GM23338 (cell line): ENCODE measurements around the gene BTLA. TPM values are rescaled to one million over a fixed set of nuclear protein-coding genes. Genes with fewer than 3 reads are reported as not detected.

Experiments
- ATAC-seq: fragments of 200-7000 bp; cut with Tn5 transposase; 3 replicates; pipeline ENCODE4 v1.9.1; 2020
- DNase-seq: peaks from one replicate; pipeline ENCODE4 v3.0.0-alpha.2; 2015; ENCODE audit warnings: low spot score
- H2AFZ ChIP-seq: fragments of 200-600 bp; sonication (generic); 2 replicates; pipeline ENCODE4 v1.8.0; 2016; ENCODE audit warnings: antibody characterized with exemption, mild to moderate bottlenecking, moderate library complexity
- H3F3A ChIP-seq: fragments of 200-600 bp; sonication (generic); replicated peaks from 2 replicates; pipeline ENCODE4 v1.8.0; 2017; ENCODE audit warnings: antibody characterized with exemption, mixed run types, low read depth
- H3K27ac ChIP-seq: fragments of 200-600 bp; sonication (generic); 2 replicates; pipeline ENCODE4 v1.6.1; 2016; ENCODE audit warnings: low read depth
- H3K27me3 ChIP-seq: fragments of 200-600 bp; sonication (generic); 2 replicates; pipeline ENCODE4 v1.8.0; 2016; ENCODE audit warnings: mild to moderate bottlenecking, mixed run types, moderate library complexity; ENCODE audit not compliant: insufficient read depth
- H3K36me3 ChIP-seq: fragments of 200-600 bp; sonication (generic); 2 replicates; pipeline ENCODE4 v1.8.0; 2016; ENCODE audit warnings: mild to moderate bottlenecking; ENCODE audit not compliant: insufficient read depth
- H3K4me1 ChIP-seq: fragments of 200-600 bp; sonication (generic); 2 replicates; pipeline ENCODE4 v1.8.0; 2016; ENCODE audit warnings: mild to moderate bottlenecking, moderate library complexity; ENCODE audit not compliant: insufficient read depth
- H3K4me2 ChIP-seq: fragments of 200-600 bp; sonication (generic); 2 replicates; pipeline ENCODE4 v1.7.1; 2017; ENCODE audit warnings: mixed run types
- H3K4me3 ChIP-seq: fragments of 200-600 bp; sonication (generic); 2 replicates; pipeline ENCODE4 v1.6.1; 2016; ENCODE audit warnings: mixed run types
- H3K79me2 ChIP-seq: fragments of 200-600 bp; sonication (generic); replicated peaks from 2 replicates; pipeline ENCODE4 v1.8.0; 2017; ENCODE audit warnings: mild to moderate bottlenecking; ENCODE audit not compliant: insufficient read depth
- H3K9me2 ChIP-seq: fragments of 200-600 bp; sonication (generic); 2 replicates; pipeline ENCODE4 v1.8.0; 2017; ENCODE audit not compliant: insufficient read depth
- H4K20me1 ChIP-seq: fragments of 200-600 bp; sonication (generic); replicated peaks from 2 replicates; pipeline ENCODE4 v1.8.0; 2017; ENCODE audit warnings: mild to moderate bottlenecking; ENCODE audit not compliant: insufficient read depth
- H3K27ac Mint-ChIP-seq: 2 replicates; pipeline ENCODE4 v1.8.0; 2020; ENCODE audit warnings: inconsistent platforms, mild to moderate bottlenecking, moderate library complexity, mixed read lengths
- H3K27me3 Mint-ChIP-seq: 3 replicates; pipeline ENCODE4 v1.8.0; 2022; ENCODE audit warnings: low read depth, mild to moderate bottlenecking, moderate library complexity, mixed read lengths, inconsistent platforms; ENCODE audit not compliant: insufficient read depth, poor library complexity
- H3K36me3 Mint-ChIP-seq: 3 replicates; pipeline ENCODE4 v1.8.0; 2021; ENCODE audit warnings: low read depth, mild to moderate bottlenecking, inconsistent platforms, moderate library complexity, mixed read lengths
- H3K4me1 Mint-ChIP-seq: 3 replicates; pipeline ENCODE4 v1.8.0; 2020; ENCODE audit warnings: mild to moderate bottlenecking, inconsistent platforms, mixed read lengths
- H3K4me3 Mint-ChIP-seq: 3 replicates; pipeline ENCODE4 v1.8.0; 2021; ENCODE audit warnings: moderate library complexity, mild to moderate bottlenecking, inconsistent platforms, mixed read lengths
- H3K9me3 Mint-ChIP-seq: 3 replicates; pipeline ENCODE4 v1.8.0; 2020; ENCODE audit warnings: moderate library complexity, mild to moderate bottlenecking, inconsistent platforms, mixed read lengths
- EZH2 ChIP-seq: fragments of 200-600 bp; sonication (generic); IDR thresholded peaks from one replicate; pipeline ENCODE4 v1.8.0; 2017; ENCODE audit warnings: antibody characterized with exemption, mild to moderate bottlenecking, low read depth; ENCODE audit not compliant: unreplicated experiment
- EZH2phosphoT487 ChIP-seq: fragments of 200-600 bp; sonication (generic); IDR thresholded peaks from one replicate; pipeline ENCODE4 v1.8.1; 2018; ENCODE audit warnings: antibody characterized with exemption; ENCODE audit not compliant: unreplicated experiment
- JUNB ChIP-seq: IDR thresholded peaks from one replicate; pipeline ENCODE4 v1.6.1; 2016; ENCODE audit warnings: antibody characterized with exemption; ENCODE audit not compliant: unreplicated experiment
- NANOG ChIP-seq: IDR thresholded peaks from 2 replicates; pipeline ENCODE4 v1.6.1; 2016; ENCODE audit warnings: antibody characterized with exemption, borderline replicate concordance
- REST ChIP-seq: IDR thresholded peaks from one replicate; pipeline ENCODE4 v1.6.1; 2018; ENCODE audit warnings: antibody characterized with exemption; ENCODE audit not compliant: unreplicated experiment
- STAT1 ChIP-seq: IDR thresholded peaks from one replicate; pipeline ENCODE4 v1.6.1; 2016; ENCODE audit warnings: antibody characterized with exemption; ENCODE audit not compliant: unreplicated experiment
- ZNF331 ChIP-seq: fragments of 250-450 bp; sonication (Bioruptor Pico); IDR thresholded peaks from 2 replicates; pipeline ENCODE4 v1.5.0; 2020; ENCODE audit warnings: low read depth, mild to moderate bottlenecking, moderate library complexity
- polyA plus RNA-seq: library from polyadenylated mRNA; unstranded; fragments of >200 nt; fragmentation: Nextera tagmentation; extraction: Ambion mirVana; gene quantifications from 2 replicates; pipeline ENCODE4 v1.2.1, GENCODE V29; 2016
- total RNA-seq: library from RNA; depleted of rRNA; stranded (reverse); fragments of >200 nt; shearing (Covaris generic); gene quantifications from 2 replicates; pipeline ENCODE4 v1.2.3, GENCODE V29; 2014
- TF ChIP-seq, protein P1 (sequence below), 2 experiments: fragments of 200-600 bp in 1 of 2; sonication (generic) in 1 of 2; conservative IDR thresholded peaks; 2 replicates each; pipeline versions ENCODE4 v1.5.1 to v1.6.1; 2016 to 2017; ENCODE audit warnings: antibody characterized with exemption in 2 of 2, low read depth in 2 of 2, mild to moderate bottlenecking in 2 of 2, moderate library complexity in 1 of 2
- TF ChIP-seq, protein P2 (sequence below): fragments of 250-450 bp; sonication (Bioruptor Pico); IDR thresholded peaks from 2 replicates; pipeline ENCODE4 v1.5.0; 2020; ENCODE audit warnings: mild to moderate bottlenecking, moderate library complexity

BTLA gene
- total and polyA plus RNA-seq, 2 experiments from 2014 or later = 0.44 TPM; not detected in 1

GRCh38 chr3:112497897-112498548 lies 1.2 kb downstream of the BTLA start (continued):
- TF ChIP-seq EZH2 (no peak), NANOG (no peak), ZNF331 (no peak), EZH2phosphoT487 (no peak)
- TF ChIP-seq, protein P1, sequence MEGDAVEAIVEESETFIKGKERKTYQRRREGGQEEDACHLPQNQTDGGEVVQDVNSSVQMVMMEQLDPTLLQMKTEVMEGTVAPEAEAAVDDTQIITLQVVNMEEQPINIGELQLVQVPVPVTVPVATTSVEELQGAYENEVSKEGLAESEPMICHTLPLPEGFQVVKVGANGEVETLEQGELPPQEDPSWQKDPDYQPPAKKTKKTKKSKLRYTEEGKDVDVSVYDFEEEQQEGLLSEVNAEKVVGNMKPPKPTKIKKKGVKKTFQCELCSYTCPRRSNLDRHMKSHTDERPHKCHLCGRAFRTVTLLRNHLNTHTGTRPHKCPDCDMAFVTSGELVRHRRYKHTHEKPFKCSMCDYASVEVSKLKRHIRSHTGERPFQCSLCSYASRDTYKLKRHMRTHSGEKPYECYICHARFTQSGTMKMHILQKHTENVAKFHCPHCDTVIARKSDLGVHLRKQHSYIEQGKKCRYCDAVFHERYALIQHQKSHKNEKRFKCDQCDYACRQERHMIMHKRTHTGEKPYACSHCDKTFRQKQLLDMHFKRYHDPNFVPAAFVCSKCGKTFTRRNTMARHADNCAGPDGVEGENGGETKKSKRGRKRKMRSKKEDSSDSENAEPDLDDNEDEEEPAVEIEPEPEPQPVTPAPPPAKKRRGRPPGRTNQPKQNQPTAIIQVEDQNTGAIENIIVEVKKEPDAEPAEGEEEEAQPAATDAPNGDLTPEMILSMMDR (conservative IDR thresholded peaks at IDR 0.05; ENCODE audit: low read depth in 2 of 2) = no peak

GRCh38 chr3:112496366-112497067 lies 2.8 kb downstream of the BTLA start:
- Histone ChIP-seq H2AFZ (no peak overlapping the region), H3K4me1 (no peaks in the 10 kb centered on the region), H3K4me3 (no peak overlapping the region), H3K79me2 (no peaks in the 10 kb centered on the region), H4K20me1 (no peaks in the 10 kb centered on the region), H3K36me3 (no peaks in the 10 kb centered on the region), H3F3A (no peaks in the 10 kb centered on the region), H3K9me2 (no peaks in the 10 kb centered on the region; the same call in 1 of the 2 replicates), H3K27me3 (no peaks in the 10 kb centered on the region), H3K4me2 (no peak overlapping the region), H3K27ac (no peak overlapping the region)
- peaks cover 4% of the 10 kb centered on the region; the same call in 1 of the 3 replicates for H3K9me3 Mint-ChIP-seq
- H3K4me3 Mint-ChIP-seq = no peak overlapping the region
- no peaks in the 10 kb centered on the region for H3K4me1 Mint-ChIP-seq
- DNase-seq (no peak), ATAC-seq (no peak)
- H3K36me3 Mint-ChIP-seq = no peaks in the 10 kb centered on the region
- H3K27ac Mint-ChIP-seq = no peak overlapping the region
- no peaks in the 10 kb centered on the region for H3K27me3 Mint-ChIP-seq
- TF ChIP-seq, protein P1 (conservative IDR thresholded peaks at IDR 0.05; ENCODE audit: low read depth in 2 of 2) = no peak
- TF ChIP-seq JUNB (no peak), STAT1 (no peak), REST (no peak)
- TF ChIP-seq, protein P2, sequence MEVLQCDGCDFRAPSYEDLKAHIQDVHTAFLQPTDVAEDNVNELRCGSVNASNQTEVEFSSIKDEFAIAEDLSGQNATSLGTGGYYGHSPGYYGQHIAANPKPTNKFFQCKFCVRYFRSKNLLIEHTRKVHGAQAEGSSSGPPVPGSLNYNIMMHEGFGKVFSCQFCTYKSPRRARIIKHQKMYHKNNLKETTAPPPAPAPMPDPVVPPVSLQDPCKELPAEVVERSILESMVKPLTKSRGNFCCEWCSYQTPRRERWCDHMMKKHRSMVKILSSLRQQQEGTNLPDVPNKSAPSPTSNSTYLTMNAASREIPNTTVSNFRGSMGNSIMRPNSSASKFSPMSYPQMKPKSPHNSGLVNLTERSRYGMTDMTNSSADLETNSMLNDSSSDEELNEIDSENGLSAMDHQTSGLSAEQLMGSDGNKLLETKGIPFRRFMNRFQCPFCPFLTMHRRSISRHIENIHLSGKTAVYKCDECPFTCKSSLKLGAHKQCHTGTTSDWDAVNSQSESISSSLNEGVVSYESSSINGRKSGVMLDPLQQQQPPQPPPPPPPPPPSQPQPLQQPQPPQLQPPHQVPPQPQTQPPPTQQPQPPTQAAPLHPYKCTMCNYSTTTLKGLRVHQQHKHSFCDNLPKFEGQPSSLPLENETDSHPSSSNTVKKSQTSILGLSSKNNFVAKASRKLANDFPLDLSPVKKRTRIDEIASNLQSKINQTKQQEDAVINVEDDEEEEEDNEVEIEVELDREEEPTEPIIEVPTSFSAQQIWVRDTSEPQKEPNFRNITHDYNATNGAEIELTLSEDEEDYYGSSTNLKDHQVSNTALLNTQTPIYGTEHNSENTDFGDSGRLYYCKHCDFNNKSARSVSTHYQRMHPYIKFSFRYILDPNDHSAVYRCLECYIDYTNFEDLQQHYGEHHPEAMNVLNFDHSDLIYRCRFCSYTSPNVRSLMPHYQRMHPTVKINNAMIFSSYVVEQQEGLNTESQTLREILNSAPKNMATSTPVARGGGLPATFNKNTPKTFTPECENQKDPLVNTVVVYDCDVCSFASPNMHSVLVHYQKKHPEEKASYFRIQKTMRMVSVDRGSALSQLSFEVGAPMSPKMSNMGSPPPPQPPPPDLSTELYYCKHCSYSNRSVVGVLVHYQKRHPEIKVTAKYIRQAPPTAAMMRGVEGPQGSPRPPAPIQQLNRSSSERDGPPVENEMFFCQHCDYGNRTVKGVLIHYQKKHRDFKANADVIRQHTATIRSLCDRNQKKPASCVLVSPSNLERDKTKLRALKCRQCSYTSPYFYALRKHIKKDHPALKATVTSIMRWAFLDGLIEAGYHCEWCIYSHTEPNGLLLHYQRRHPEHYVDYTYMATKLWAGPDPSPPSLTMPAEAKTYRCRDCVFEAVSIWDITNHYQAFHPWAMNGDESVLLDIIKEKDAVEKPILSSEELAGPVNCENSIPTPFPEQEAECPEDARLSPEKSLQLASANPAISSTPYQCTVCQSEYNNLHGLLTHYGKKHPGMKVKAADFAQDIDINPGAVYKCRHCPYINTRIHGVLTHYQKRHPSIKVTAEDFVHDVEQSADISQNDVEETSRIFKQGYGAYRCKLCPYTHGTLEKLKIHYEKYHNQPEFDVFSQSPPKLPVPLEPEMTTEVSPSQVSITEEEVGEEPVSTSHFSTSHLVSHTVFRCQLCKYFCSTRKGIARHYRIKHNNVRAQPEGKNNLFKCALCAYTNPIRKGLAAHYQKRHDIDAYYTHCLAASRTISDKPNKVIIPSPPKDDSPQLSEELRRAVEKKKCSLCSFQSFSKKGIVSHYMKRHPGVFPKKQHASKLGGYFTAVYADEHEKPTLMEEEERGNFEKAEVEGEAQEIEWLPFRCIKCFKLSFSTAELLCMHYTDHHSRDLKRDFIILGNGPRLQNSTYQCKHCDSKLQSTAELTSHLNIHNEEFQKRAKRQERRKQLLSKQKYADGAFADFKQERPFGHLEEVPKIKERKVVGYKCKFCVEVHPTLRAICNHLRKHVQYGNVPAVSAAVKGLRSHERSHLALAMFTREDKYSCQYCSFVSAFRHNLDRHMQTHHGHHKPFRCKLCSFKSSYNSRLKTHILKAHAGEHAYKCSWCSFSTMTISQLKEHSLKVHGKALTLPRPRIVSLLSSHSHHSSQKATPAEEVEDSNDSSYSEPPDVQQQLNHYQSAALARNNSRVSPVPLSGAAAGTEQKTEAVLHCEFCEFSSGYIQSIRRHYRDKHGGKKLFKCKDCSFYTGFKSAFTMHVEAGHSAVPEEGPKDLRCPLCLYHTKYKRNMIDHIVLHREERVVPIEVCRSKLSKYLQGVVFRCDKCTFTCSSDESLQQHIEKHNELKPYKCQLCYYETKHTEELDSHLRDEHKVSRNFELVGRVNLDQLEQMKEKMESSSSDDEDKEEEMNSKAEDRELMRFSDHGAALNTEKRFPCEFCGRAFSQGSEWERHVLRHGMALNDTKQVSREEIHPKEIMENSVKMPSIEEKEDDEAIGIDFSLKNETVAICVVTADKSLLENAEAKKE (CRISPR knock-in tag) = no peak
